ENCODE measurements around the gene SLC1A2.

- TF ChIP-seq, protein P1, sequence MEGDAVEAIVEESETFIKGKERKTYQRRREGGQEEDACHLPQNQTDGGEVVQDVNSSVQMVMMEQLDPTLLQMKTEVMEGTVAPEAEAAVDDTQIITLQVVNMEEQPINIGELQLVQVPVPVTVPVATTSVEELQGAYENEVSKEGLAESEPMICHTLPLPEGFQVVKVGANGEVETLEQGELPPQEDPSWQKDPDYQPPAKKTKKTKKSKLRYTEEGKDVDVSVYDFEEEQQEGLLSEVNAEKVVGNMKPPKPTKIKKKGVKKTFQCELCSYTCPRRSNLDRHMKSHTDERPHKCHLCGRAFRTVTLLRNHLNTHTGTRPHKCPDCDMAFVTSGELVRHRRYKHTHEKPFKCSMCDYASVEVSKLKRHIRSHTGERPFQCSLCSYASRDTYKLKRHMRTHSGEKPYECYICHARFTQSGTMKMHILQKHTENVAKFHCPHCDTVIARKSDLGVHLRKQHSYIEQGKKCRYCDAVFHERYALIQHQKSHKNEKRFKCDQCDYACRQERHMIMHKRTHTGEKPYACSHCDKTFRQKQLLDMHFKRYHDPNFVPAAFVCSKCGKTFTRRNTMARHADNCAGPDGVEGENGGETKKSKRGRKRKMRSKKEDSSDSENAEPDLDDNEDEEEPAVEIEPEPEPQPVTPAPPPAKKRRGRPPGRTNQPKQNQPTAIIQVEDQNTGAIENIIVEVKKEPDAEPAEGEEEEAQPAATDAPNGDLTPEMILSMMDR (IDR thresholded peaks at IDR 0.05; ENCODE audit: low read depth, low read length): no peak
- TF ChIP-seq, protein P2, sequence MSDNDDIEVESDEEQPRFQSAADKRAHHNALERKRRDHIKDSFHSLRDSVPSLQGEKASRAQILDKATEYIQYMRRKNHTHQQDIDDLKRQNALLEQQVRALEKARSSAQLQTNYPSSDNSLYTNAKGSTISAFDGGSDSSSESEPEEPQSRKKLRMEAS (IDR thresholded peaks at IDR 0.05; ENCODE audit: low read depth, low read length): no peak
- no peak for TF ChIP-seq MYC (IDR thresholded peaks at IDR 0.05; ENCODE audit: low read depth, low read length)
Measured at GRCh38 chr11:35307221-35307621, 112.1 kb downstream of the SLC1A2 start.
